GM21515 (cell line): Measurements from ENCODE around the gene KAT2B.
A peak's percentile ranks its signal among the peaks of the same experiment; 100 is the strongest.

Source experiments
- ATAC-seq: cut with Tn5 transposase; IDR thresholded peaks from one replicate; pipeline ENCODE4 v1.9.1; 2021; ENCODE audit not compliant: unreplicated experiment

KAT2B gene

GRCh38 chr3:20095470-20095869, 55.2 kb downstream of the KAT2B start:
- ATAC-seq: no peak

DNA sequence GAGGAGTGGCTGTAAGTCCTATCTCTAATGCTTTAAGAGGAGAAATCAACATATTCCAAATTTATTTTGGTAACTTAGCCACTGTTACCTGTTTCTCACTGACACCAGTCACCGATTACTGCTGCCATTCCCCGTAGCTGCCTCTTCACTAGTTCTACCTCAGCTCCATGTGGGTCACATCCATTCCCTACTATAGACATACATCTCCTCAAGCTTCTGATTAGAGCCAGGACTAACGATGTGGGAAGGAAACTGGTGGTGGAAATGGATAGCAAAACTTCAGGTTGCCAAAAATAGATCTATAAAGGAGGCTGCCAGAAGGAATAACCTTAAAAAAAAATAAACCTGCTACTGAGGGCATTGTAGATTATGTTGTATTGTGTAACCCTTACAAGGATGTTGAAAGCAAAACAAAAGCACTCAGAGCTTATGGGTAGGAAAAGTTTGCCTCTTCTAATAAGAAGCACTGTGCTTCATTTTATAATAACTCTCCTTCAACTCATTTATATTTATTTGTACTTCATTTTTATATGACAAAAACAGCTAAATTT, 56.0 kb downstream of the KAT2B start:
- ATAC-seq: no peak

DNA sequence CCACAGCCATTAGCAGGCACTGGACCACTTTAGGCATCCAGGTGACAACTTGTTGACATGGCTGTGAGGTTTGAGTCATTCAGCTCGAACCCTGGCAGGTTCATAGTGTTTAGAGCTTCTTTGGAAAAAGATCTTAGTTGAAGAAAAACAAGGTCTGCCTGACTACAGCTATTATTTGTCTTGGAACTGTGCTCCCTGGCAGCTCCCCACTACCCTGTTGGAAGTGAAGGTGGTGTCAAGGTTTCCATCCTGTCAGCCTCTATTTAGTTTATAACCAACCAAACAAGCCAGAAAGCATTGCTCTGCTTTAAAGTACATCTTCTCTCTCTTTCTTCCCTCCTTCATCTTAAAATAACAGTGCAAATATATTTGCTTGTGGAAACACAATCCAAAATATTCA, 56.8 kb downstream of the KAT2B start:
- no peak for ATAC-seq

DNA sequence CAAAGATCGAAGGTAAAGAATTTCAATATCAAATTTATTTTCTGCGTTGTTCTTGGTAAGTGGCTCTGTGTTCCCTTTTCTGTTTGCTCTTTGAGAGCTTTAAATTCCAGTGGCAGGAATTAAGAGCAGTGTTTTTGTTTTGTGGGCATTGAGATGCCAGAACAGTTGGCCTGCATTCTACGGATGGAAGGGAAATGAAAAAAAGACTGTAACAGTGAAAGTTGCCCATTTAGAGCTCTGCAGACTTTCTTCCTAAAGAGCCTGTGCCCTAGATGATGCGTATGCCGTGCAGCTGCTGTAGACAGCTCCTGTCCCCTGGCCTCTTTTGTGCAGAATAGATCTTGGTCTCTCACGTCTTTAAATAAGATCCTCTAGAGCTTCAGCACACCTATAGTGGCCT, 58.8 kb downstream of the KAT2B start:
- ATAC-seq: no peak

- ATAC-seq: no peak
Observed at GRCh38 chr3:20100151-20100550, 59.9 kb downstream of the KAT2B start.

DNA sequence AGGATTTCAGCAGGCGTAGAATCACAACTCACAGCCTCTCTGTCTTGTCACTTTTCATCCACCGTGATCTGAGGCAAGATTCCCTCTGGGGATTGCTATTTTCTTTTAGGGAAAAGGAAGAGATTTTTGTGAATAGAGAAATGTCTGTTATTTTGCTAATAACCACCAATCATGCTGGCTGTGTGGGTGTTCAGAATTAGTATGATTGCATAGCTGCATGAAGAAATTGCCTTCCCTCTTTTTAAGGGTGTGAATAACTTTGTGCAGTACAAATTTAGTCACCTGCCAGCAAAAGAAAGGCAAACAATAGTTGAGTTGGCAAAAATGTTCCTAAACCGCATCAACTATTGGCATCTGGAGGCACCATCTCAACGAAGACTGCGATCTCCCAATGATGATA, 60.8 kb downstream of the KAT2B start:
- no peak for ATAC-seq

- ATAC-seq: peak; percentile 28
Observed at GRCh38 chr3:20103731-20104130, 63.5 kb downstream of the KAT2B start.

GRCh38 chr3:20104167-20104661, 64.0 kb downstream of the KAT2B start:
- peak; percentile 53 for ATAC-seq

GRCh38 chr3:20105513-20106280, 65.5 kb downstream of the KAT2B start:
- no peak for ATAC-seq

DNA sequence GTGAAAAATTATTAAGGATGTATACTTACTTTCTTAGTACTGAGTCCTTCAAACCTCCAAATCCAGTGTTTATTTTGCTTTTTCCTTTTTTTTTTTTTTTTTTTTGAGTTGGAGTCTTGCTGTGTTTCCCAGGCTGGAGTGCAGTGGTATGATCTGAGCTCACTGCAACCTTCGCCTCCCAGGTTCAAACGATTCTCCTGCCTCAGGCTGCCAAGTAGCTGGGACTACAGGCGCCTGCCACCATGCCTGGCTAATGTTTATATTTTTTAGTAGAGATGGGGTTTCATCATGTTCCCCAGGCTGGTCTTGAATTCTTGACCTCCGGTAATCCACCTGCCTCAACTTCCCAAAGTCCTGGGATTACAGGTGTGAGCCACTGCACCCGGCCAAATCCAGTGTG, 67.5 kb downstream of the KAT2B start:
- no peak for ATAC-seq

- no peak for ATAC-seq
Observed at GRCh38 chr3:20108869-20109268, 68.6 kb downstream of the KAT2B start.

- ATAC-seq: no peak
Observed at GRCh38 chr3:20110826-20111225, 70.6 kb downstream of the KAT2B start.

GRCh38 chr3:20111836-20112235, 71.6 kb downstream of the KAT2B start:
- no peak for ATAC-seq

GRCh38 chr3:20121088-20121487, 80.8 kb downstream of the KAT2B start:
- ATAC-seq: no peak

- ATAC-seq: no peak
Observed at GRCh38 chr3:20123131-20123652, 82.9 kb downstream of the KAT2B start.

DNA sequence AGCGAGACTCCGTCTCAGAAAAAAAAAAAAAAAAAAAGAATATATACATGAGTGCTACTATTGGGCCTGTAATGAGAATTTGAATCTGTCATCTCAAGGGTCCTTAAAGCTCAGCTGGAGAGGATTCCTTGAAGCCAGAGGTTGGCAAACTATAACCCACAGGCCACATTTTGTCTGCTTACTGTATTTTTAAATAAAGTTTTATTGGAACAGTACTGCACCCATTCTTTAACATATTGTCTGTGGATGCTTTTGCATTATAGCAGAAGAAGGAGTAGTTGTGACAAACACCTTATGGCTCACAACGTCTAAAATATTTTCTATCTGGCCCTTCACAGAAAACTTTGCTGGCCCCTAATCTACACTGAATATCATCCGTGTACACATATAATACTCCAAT, 85.0 kb downstream of the KAT2B start:
- ATAC-seq: no peak

- ATAC-seq: peak; percentile 100
Observed at GRCh38 chr3:20125897-20126296, 85.7 kb downstream of the KAT2B start.

DNA sequence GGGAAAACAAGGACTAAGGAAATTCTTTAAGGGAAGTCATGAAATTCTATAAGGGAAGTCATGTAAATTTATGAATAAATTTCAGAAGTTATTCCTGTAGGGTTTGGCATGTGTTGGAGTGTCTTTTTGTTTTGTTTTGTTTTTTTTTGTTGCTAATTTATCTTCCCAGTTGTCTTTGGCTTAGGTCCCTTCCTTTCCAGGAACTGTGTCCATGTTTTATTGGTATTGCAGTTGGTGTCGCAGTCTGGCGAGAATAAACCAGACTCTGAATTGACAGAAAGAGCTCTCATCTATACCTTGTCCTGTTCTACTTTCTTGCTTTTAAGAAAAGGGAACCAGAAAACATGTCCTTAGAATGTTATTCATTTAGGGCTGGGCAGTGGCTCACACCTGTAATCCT, 88.1 kb downstream of the KAT2B start:
- no peak for ATAC-seq

- ATAC-seq: no peak
Observed at GRCh38 chr3:20130106-20130505, 89.9 kb downstream of the KAT2B start.

- no peak for ATAC-seq
Observed at GRCh38 chr3:20136231-20136630, 96.0 kb downstream of the KAT2B start.

- no peak for ATAC-seq
Observed at GRCh38 chr3:20137647-20138046, 97.4 kb downstream of the KAT2B start.

DNA sequence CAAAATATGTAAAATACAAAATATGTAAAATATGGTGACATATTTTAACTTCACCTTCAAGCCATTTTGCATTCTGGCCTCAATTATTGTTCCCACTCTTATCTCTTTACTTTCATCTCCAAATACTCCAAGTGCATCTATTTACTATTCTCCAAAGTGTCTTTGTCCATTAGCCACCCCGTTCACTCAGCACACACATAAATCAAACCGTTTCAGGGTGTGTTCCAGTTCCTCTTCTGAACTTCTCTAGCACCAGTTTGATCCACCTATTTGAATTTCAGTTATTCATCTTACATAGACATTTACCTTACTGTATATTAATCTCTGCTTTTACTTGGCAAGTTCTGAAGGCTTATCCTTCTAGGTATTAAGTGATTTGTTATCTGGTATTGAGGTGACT, 100.6 kb downstream of the KAT2B start:
- no peak for ATAC-seq

GRCh38 chr3:20141316-20141715, 101.1 kb downstream of the KAT2B start:
- no peak for ATAC-seq
